Caco-2 (cell line): ENCODE measurements around the gene SPINK8. TPM values are rescaled to one million over a fixed set of nuclear protein-coding genes. Genes with fewer than 3 reads are reported as not detected.
"Not testable (repeated sequence)": the region's sequence is repeated elsewhere in the genome, so short reads cannot be mapped to it uniquely, and the experiment has no call there.

Experiments
- BruUV-seq: library from RNA; stranded (reverse); fragments of 400-500 nt; replicated peaks from 2 replicates; lab custom pipeline; 2021; lab: Mats Ljungman, UMichigan
- CTCF ChIA-PET: fragments of 300-600 bp; sonication (Branson Sonifier 250); formaldehyde crosslinking; loops from one replicate; lab custom pipeline; 2022; ENCODE audit warnings: antibody characterized with exemption; lab: Charles Lee
- POLR2A ChIA-PET: fragments of 300-600 bp; sonication (Branson Sonifier 250); formaldehyde crosslinking; loops from one replicate; lab custom pipeline; 2022; ENCODE audit warnings: antibody characterized with exemption; lab: Charles Lee
- DNase-seq, 2 experiments: peaks; one replicate each; pipeline versions ENCODE4 v3.0.0 to v3.0.0-alpha.2; 2020 to 2022
- H3K27me3 ChIP-seq: replicated peaks from 2 replicates; pipeline ENCODE4 v1.6.0; 2011; ENCODE audit warnings: low read length; ENCODE audit not compliant: control insufficient read depth, insufficient read depth
- H3K36me3 ChIP-seq: 2 replicates; pipeline ENCODE4 v1.5.1; 2011; ENCODE audit warnings: low read length; ENCODE audit not compliant: control insufficient read depth, insufficient read depth
- H3K4me1 ChIP-seq: fragments of 250-450 bp; sonication (Bioruptor Pico); 2 replicates; pipeline ENCODE4 v1.5.1; 2020; ENCODE audit warnings: mild to moderate bottlenecking
- H3K4me3 ChIP-seq: 2 replicates; pipeline ENCODE4 v1.5.1; 2011; ENCODE audit warnings: low read depth, mild to moderate bottlenecking, control low read depth, low read length
- H3K9me3 ChIP-seq: fragments of 250-450 bp; sonication (Bioruptor Pico); 2 replicates; pipeline ENCODE4 v1.5.1; 2020; ENCODE audit warnings: mild to moderate bottlenecking, moderate library complexity
- H3K27ac Mint-ChIP-seq: one replicate; pipeline ENCODE4 v1.8.0; 2022; ENCODE audit warnings: mixed read lengths; ENCODE audit not compliant: unreplicated experiment
- H3K27me3 Mint-ChIP-seq: one replicate; pipeline ENCODE4 v1.8.0; 2022; ENCODE audit warnings: mixed read lengths; ENCODE audit not compliant: insufficient read depth, unreplicated experiment
- H3K36me3 Mint-ChIP-seq: one replicate; pipeline ENCODE4 v1.8.0; 2022; ENCODE audit warnings: mild to moderate bottlenecking, mixed read lengths; ENCODE audit not compliant: insufficient read depth, unreplicated experiment
- H3K4me1 Mint-ChIP-seq: one replicate; pipeline ENCODE4 v1.8.0; 2022; ENCODE audit warnings: low read depth, mixed read lengths; ENCODE audit not compliant: unreplicated experiment
- H3K4me3 Mint-ChIP-seq: one replicate; pipeline ENCODE4 v1.8.0; 2022; ENCODE audit warnings: mild to moderate bottlenecking, moderate library complexity, mixed read lengths; ENCODE audit not compliant: unreplicated experiment
- H3K9me3 Mint-ChIP-seq: one replicate; pipeline ENCODE4 v1.8.0; 2022; ENCODE audit warnings: mixed read lengths; ENCODE audit not compliant: unreplicated experiment
- CTCF ChIP-seq, 2 experiments: fragments of 200-600 bp in 1 of 2; IDR thresholded peaks; 1 replicate in 1 of 2; 2 replicates in 1 of 2; pipeline versions ENCODE4 v1.5.1 to v1.8.0; 2011 to 2022; ENCODE audit warnings: antibody characterized with exemption in 1 of 2, control low read depth in 1 of 2, inconsistent platforms in 1 of 2, low read depth in 1 of 2, low read length in 1 of 2, mild to moderate bottlenecking in 1 of 2, moderate library complexity in 1 of 2; ENCODE audit not compliant: insufficient read depth in 1 of 2, severe bottlenecking in 1 of 2, unreplicated experiment in 1 of 2
- intact Hi-C: fragments of 100-400 bp; cut with micrococcal nuclease; formaldehyde crosslinking; loops from one replicate; pipeline ENCODE4 v1.10.0; 2022; ENCODE audit not compliant: unreplicated experiment
- total RNA-seq: library from RNA; stranded (reverse); gene quantifications from 2 replicates; pipeline ENCODE4 v1.2.3, GENCODE V29; 2022

SPINK8 gene
- total RNA-seq, 1 experiment from 2014 or later, result not detected

DNA sequence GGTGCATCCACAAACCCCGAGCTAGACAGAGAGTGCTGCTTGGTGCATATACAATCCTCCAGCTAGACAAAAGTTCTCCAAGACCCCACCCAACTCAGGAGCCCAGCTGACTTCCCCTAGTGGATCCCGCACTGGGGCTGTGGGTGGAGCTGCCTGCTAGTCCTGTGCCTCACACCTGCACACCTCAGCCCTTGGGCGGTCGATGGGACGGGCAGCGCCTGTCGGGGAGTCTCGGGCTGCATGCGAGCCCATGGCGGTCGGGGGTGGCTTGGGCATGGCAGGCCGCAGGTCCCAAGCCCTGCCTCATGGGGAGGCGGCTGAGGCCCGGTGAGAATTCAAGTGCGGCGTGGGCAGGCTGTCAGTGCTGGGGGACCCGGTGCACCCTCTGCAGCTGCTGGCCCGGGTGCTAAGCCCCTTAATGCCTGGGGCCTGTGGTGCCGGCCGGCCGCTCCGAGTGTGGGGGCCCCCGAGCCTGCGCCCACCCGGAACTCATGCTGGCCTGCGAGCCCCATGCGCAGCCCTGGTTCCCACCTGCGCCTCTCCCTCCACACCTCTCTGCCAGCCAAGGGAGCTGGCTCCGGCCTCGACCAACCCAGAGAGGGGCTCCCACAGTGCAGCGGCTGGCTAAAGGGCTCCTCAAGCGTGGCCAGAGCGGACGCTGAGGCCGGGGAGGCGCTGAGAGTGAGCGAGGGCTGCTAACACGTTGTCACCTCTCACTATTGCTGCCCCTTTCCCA, 61.5 kb downstream of the SPINK8 start:
- ChIA-PET POLR2A (interaction anchor here (0.6 kb wide), 1 partner anchor 441 kb away, joined by 3 read pairs; no protein-coding TSS in a partner anchor), CTCF (interaction anchor here (1.1 to 2.6 kb wide), 3 partner anchors 129 to 164 kb away, joined by 5 to 33 read pairs (median 21); no protein-coding TSS in a partner anchor)
- Histone ChIP-seq H3K27me3 (no peaks in the 10 kb centered on the region), H3K9me3 (no peaks in the 10 kb centered on the region), H3K36me3 (no peaks in the 10 kb centered on the region), H3K4me1 (peaks cover 43% of the 10 kb centered on the region), H3K4me3 (no peak overlapping the region)
- no TSS peak for BruUV-seq
- Mint-ChIP-seq H3K27me3 (no peaks in the 10 kb centered on the region), H3K4me3 (no peak overlapping the region), H3K36me3 (peaks cover 36% of the 10 kb centered on the region), H3K27ac (no peak overlapping the region), H3K4me1 (peaks cover 46% of the 10 kb centered on the region), H3K9me3 (no peaks in the 10 kb centered on the region)
- no peak for DNase-seq
- TF ChIP-seq CTCF (IDR thresholded peaks at IDR 0.05; ENCODE audit: insufficient read depth in 1 of 2, low read depth in 1 of 2, low read length in 1 of 2, severe bottlenecking in 1 of 2, unreplicated experiment in 1 of 2), result no peak
- intact Hi-C loops, result loop anchor here (5.0 kb wide), 1 partner anchor 275 kb away; no protein-coding TSS in a partner anchor

DNA sequence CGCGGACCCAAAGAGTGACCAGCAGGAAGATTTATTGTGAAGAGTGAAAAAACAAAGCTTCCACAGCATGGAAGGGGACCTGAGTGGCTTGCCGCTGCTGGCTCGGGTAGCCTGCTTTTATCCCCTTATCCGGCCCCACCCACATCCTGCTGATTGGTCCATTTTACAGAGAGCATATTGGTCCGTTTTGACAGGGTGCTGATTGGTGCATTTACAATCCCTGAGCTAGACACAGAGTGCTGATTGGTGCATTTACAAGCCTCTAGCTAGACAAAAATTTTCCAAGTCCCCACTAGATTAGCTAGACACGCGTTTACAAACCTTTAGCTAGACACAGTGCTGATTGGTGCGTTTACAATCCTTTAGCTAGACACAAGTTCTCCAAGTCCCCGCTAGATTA, 62.2 kb downstream of the SPINK8 start:
- peaks cover 39% of the 10 kb centered on the region for H3K4me1 ChIP-seq
- H3K9me3 ChIP-seq, H3K27me3 ChIP-seq, H3K4me3 Mint-ChIP-seq, H3K27me3 Mint-ChIP-seq, H3K36me3 ChIP-seq, BruUV-seq, DNase-seq, H3K4me3 ChIP-seq, H3K9me3 Mint-ChIP-seq, H3K27ac Mint-ChIP-seq: not testable (repeated sequence)
- ChIA-PET CTCF (interaction anchor here (0.6 to 2.2 kb wide), 3 partner anchors 11 to 165 kb away, joined by 3 to 21 read pairs (median 5); no protein-coding TSS in a partner anchor), POLR2A (interaction anchor here (0.6 kb wide), 1 partner anchor 440 kb away, joined by 3 read pairs; no protein-coding TSS in a partner anchor)
- H3K4me1 Mint-ChIP-seq, result peaks cover 39% of the 10 kb centered on the region
- intact Hi-C loops, result loop anchor here (5.0 kb wide), 1 partner anchor 276 kb away; no protein-coding TSS in a partner anchor
- peaks cover 36% of the 10 kb centered on the region for H3K36me3 Mint-ChIP-seq

DNA sequence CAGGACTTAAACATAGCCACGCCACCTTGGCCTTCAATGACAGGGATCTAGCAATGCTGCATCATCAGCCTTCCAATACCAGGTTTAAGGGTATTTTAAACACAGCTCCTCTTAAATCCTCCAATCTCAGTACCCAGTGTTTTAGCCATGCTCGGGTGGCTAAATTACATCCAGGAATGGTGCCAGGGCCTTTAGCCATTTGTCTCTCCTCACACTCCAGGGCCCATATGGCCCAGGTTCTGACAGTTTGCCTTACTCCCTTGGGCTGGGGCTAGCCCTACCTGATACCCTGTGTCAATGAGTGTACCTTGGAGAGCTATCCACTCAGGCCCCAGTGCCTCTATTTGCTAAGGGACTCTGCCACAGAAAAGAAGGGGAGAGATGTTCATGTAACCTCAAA, 63.2 kb downstream of the SPINK8 start:
- Mint-ChIP-seq H3K36me3 (peaks cover 36% of the 10 kb centered on the region), H3K4me1 (peaks cover 30% of the 10 kb centered on the region), H3K27ac (no peak overlapping the region), H3K27me3 (no peaks in the 10 kb centered on the region), H3K4me3 (no peak overlapping the region), H3K9me3 (no peaks in the 10 kb centered on the region)
- Histone ChIP-seq H3K36me3 (peaks cover 2% of the 10 kb centered on the region; the same call in 1 of the 2 replicates), H3K4me1 (peaks cover 30% of the 10 kb centered on the region), H3K4me3 (no peak overlapping the region), H3K27me3 (no peaks in the 10 kb centered on the region), H3K9me3 (no peaks in the 10 kb centered on the region)
- CTCF ChIA-PET, result no interaction called here
- intact Hi-C loops, result loop anchor here (5.0 kb wide), 1 partner anchor 277 kb away; no protein-coding TSS in a partner anchor
- BruUV-seq, result no TSS peak
- TF ChIP-seq CTCF (IDR thresholded peaks at IDR 0.05; ENCODE audit: insufficient read depth in 1 of 2, low read depth in 1 of 2, low read length in 1 of 2, severe bottlenecking in 1 of 2, unreplicated experiment in 1 of 2), result no peak
- DNase-seq, result no peak
- POLR2A ChIA-PET, result interaction anchor here (0.8 kb wide), 1 partner anchor 166 kb away, joined by 4 read pairs; no protein-coding TSS in a partner anchor
